HG02623 (cell line): ENCODE measurements around the gene STK11IP.

ENCODE experiments used
- ATAC-seq: cut with Tn5 transposase; IDR thresholded peaks from one replicate; pipeline ENCODE4 v1.9.1; 2021; ENCODE audit warnings: moderate library complexity; ENCODE audit not compliant: unreplicated experiment

The STK11IP gene

DNA sequence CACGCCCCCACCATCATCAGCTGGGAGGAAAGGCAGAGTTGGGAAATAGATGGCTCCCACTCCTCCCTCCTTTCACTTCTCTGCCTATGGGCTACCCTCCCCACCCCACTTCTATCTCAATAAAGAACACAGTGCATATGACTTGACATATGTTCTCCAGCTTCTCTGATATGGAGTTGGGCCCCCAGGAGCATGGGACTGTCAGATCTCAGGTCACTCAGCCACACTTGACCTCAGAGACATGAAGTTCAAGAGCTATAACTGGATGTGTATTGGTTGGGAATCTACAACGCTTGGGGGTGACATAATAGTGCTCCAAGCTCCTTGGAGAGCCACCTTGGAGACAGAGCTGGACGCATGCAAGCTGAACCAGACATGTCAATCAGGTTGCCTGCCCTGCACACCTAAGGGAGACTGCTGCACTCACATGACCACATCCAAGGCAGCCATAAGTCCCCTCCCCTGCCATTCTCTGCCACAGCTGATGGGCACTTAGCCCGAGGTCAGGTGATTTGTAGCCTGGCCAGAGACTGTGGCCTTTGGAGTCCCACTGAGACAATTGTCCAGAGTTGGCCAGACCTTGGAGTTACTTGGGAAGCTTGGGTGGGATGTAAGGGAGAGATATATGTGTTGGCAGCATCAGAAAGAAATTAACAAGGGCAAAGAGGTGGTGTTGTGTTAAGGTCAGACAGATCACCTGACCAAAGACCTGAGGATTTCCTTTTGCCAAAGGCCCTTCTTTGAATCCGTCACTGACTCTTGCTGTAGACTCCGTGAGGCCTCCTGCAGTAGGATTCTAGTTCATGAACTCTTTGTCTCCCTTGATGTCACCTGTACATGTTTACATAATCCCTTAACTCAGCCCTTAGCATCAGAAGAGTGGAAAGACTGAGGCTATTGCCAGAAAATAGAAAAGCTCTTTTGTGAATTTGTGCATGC lies 21.8 kb upstream of the STK11IP start:
- no peak for ATAC-seq

DNA sequence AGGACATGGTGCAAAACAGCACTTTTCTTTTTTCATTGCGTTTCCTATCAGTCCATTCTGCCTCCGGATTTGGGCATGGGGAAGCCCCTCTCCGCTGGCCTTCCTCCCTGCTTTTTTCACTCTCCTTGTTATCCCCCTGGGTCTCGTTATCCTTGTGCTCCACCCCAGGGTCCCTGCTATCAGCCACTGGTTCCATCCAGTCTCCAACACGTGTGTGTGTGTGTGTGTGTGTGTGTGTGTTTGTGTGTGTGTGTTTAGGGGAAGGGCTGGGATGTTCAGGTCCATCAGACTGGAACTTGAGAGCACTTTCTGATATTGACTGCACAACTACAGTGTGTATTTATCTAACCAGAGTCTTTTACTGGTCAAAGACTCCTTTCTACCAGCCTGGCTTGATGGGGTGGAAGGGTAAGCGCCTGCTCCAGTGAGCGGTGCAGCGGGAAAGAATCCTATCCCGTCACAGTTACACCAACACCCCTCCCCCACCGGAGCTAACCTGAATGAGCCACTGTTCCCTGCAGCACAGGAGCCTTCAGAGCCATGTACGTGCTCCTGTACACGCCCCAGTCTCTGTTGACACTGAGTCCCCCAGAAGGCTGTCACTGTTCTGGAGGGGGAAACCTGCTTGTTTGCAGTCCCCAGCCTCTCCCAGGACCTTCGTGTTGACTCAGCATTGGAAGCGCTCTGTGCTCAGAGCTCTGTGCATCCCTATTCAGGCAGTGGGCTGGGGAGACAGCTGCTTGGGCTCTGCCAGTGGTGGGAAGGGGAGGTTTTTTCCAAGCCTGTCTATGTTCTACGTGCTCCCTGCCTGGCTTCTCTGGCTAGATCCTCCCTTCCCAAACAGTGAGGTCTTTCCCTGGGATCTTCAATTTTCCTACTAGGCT lies 20.9 kb upstream of the STK11IP start:
- ATAC-seq = no peak

DNA sequence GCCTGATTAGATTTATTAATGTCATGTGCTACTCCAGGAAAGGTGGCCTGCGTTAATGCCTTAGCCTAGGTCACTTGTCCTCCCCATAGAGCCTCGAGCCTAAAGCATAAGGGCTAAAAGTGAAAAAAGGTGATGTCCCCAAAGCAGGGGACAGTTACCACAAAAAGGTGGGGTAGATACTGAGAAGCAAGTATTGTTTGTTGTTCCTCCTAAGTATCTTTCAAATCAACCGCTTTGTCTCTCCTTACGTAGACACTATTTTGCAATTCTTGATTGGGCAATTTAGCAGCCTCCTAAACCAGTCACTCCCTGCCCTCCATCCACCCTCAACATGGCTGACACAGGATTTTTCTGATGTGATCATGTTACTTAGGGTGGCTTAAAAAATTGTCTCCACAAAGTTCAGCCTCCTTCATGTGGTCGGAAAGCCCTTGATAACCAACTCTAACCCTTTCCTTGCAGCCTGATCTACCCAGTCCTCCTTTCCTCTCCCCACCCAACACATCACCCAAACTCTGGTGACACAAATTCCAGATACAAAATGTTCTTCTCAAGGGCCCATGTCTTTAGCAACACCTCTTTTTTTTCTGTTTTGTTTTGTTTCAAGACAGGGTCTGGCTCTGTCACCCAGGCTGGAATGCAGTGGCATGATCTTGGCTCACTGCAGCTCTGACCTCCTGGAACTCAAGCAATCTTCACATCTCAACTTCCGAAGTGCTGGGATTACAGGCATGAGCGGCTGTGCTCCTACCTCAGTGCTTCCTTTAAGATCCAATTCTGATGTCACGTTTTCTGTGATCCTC lies 18.6 kb upstream of the STK11IP start:
- no peak for ATAC-seq

DNA sequence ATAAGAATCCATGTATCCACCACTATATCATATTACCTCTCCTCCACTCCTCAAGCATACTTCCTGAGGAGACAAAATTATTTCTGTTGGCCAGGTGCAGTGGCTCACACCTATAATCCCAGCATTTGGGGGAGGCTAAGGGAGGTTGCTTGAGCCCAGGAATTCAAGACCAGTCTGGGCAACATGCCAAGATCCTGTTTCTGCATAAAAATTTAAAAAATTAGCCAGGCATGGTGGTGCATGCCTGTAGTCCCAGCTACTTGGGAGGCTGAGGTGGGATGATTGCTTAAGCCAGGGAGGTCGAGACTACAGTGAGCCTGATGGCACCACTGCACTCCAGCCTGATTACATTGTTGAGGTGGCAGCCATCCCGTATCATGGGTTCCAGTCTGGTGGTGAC lies 16.3 kb upstream of the STK11IP start:
- ATAC-seq = no peak

DNA sequence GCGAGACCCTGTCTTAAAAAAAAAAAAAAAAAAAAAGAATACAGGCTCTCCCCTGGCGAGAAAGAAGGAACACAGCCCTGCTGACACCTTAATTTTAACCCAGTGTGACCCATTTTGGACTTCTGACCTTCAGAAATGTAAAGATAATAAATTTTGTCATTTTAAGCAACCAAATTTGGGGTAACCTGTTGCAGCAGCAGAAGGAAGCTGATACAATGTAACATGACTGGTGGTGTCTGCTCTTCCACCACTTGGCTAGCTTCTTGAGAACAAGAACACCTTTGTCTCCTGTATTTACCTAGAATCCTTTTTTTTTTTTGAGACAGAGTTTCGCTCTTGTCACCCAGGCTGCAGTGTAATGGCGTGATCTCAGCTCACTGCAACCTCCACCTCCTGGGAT lies 6.6 kb upstream of the STK11IP start:
- ATAC-seq = no peak

GRCh38 chr2:219592736-219593135 lies 4.9 kb upstream of the STK11IP start:
- ATAC-seq = no peak

- no peak for ATAC-seq
Measured at GRCh38 chr2:219593154-219593553, 4.5 kb upstream of the STK11IP start.

- ATAC-seq = no peak
Measured at GRCh38 chr2:219595256-219595655, 2.4 kb upstream of the STK11IP start.

- no peak for ATAC-seq
Measured at GRCh38 chr2:219596954-219597551, 604 bp upstream of the STK11IP start.

DNA sequence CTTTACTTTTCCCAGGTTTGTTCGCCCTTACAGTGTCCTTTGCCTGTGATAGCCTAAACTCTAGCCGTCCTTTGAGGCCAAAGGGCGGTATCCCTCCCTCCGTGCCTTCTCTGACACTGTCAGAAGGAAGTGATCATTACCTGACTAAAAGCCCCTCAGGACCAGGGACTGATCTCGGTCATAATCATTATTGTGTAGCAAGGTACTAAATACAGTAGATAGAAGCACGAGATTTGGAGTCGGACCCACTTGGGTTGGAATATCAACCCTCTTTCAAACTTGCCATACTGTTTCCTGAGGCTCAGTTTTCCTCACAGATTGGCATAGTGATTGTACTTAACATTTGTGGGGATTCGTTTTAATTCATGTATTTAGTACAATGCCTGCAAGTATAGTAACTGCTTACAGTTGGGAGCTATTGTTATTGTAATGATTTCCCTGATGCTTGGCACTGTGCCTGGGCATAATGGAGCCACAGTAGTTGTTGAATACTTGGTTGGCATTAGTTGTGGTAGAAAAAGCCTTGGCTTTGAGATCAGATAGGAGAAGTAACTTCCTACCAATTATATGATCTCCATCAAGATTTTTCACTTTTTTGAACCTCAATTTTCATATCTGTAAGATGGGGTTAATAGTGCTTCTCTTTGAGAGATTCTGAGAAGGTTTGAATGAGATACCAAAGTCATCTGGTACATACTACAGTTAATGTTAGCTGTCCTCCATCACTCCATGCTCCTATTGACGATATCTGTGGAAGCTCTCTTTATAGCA lies 836 bp downstream of the STK11IP start:
- ATAC-seq = no peak

DNA sequence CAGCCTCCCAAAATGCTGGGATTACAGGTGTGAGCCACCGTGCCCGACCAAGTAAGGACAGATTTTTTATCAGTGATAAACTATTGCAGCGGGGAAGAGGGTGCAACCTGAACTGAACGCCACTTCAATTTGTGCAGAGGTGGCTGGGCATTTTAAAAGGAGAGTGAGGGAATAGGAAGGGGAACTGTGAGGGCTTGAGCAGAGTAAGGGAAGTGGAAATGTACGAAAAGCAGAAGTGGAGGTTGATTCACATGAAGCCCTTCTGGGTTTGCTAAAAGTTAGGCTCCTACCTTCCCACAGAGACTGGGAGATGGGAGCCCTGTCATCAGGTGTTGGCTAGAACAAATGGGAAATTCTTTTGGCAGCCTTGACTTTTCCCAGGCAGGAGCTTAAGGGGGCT lies 6.1 kb downstream of the STK11IP start:
- ATAC-seq = no peak

GRCh38 chr2:219605607-219605954 lies 7.9 kb downstream of the STK11IP start:
- ATAC-seq = no peak

GRCh38 chr2:219607931-219608330 lies 10.3 kb downstream of the STK11IP start:
- ATAC-seq = no peak

GRCh38 chr2:219608399-219608964 lies 10.8 kb downstream of the STK11IP start:
- no peak for ATAC-seq

GRCh38 chr2:219609149-219609750 lies 11.6 kb downstream of the STK11IP start:
- ATAC-seq = no peak

- ATAC-seq = no peak
Measured at GRCh38 chr2:219611306-219611705, 13.6 kb downstream of the STK11IP start.

DNA sequence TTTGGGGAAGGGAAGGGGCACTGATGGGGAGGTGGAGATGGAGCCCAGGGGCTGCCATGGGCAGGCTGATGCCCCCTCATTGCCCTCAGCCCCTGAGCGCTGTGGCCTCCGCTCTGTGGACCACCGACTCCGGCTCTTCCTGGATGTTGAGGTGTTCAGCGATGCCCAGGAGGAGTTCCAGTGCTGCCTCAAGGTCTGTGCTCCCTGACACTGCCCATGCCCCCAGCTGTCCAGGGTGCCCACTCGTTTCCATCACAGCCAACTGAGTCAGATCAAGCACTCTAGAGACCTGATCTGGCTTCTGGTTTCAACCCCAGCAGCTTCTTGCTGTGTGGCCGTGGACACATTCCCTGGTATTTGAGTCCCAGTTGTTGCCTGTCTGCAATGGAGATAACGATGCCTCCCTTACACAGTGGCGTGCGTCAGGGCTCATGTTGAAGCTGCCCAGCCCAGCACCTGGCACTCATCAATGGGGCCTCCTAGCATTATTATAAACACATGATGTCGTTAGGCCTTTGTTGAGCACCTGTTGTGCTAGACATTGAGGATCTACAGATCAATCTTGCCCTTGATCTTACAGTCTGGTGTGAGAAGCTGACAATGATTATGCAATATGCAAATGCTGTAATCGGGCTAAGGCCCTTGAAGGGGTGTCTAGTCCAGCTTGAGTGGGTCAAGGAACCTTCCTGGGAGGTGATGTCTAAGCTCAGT lies 14.4 kb downstream of the STK11IP start:
- ATAC-seq = no peak

- ATAC-seq = no peak
Measured at GRCh38 chr2:219612577-219613286, 15.1 kb downstream of the STK11IP start.
